Heart left ventricle (tissue), 13 donors: ENCODE measurements around the gene OR2T27.

Experiments used
- POLR2A ChIP-seq, 2 donors: fragments of 450-650 bp; IDR thresholded peaks; one replicate each; pipeline ENCODE4 v1.6.1; 2017; ENCODE audit warnings: antibody characterized with exemption in 2 of 2, mild to moderate bottlenecking in 2 of 2, moderate library complexity in 2 of 2
- TF ChIP-seq, protein P1 (sequence below), 12 donors: fragments of 200-600 bp; sonication (generic) in 4 of 12; IDR thresholded peaks; one replicate each; pipeline versions ENCODE4 v1.5.0 to v1.8.0; 2018 to 2022; ENCODE audit warnings: antibody characterized with exemption in 12 of 12, mild to moderate bottlenecking in 5 of 12
- donor health status: ischemic (EF 13 %, LVEDD 7.1; RV severe dilation, severe dysfunction).
- donor health status: DM: no; HTN: yes; CAD: no.
- donor health status: DM: no; HTN: no; CAD: no.
- donor health status: ischemic (EF 25% LVEDD 6.9; RV normal size, moderate dysfunction).
- donor health status: ischemic (EF 25% LVEDD 5.7; RV mildly dilated, moderate dysfunction).
- donor health status: ischemic (EF 35%, LVEDD 5.7; RV mildly dilated, moderate dysfunction).
- donor health status: nonischemic (EF 11% LVEDD 7.7; RV severe dilation, severe dysfunction).
- donor health status: DM: yes; HTN: yes; CAD: no.
- donor health status: PGD.
- donor health status: ischemic (EF 29% LVEDD 5.4; RV normal size, mild dysfunction).
- donor health status: nonischemic (EF 23%, LVEDD 6.1; RV moderate dilation, normal function).

- TF ChIP-seq, protein P1, sequence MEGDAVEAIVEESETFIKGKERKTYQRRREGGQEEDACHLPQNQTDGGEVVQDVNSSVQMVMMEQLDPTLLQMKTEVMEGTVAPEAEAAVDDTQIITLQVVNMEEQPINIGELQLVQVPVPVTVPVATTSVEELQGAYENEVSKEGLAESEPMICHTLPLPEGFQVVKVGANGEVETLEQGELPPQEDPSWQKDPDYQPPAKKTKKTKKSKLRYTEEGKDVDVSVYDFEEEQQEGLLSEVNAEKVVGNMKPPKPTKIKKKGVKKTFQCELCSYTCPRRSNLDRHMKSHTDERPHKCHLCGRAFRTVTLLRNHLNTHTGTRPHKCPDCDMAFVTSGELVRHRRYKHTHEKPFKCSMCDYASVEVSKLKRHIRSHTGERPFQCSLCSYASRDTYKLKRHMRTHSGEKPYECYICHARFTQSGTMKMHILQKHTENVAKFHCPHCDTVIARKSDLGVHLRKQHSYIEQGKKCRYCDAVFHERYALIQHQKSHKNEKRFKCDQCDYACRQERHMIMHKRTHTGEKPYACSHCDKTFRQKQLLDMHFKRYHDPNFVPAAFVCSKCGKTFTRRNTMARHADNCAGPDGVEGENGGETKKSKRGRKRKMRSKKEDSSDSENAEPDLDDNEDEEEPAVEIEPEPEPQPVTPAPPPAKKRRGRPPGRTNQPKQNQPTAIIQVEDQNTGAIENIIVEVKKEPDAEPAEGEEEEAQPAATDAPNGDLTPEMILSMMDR (IDR thresholded peaks at IDR 0.05): no peak
- TF ChIP-seq POLR2A (IDR thresholded peaks at IDR 0.05): no peak
Observed at GRCh38 chr1:248691567-248692155, 36.3 kb upstream of the OR2T27 start.
